Activated CD4-positive, alpha-beta T cell treated with anti-CD3 and anti-CD28 coated beads, Interleukin-2, Interleukin-6, amounts not matched to agents 100 ng/mL and 50 ng/mL, durations not matched to agents 16 hours and 8 hours (primary cell): ENCODE results near the gene ZBED3.

ENCODE experiments used
- DNase-seq: peaks from one replicate; pipeline ENCODE4 v3.0.0-alpha.2; 2020

Gene ZBED3

GRCh38 chr5:77076961-77077828 is 9.9 kb downstream of the ZBED3 start:
- DNase-seq, result peak; percentile 77

- no peak for DNase-seq
Observed at GRCh38 chr5:77074745-77075144, 12.3 kb downstream of the ZBED3 start.

- DNase-seq, result no peak
Observed at GRCh38 chr5:77073667-77074066, 13.4 kb downstream of the ZBED3 start.

- DNase-seq, result no peak
Observed at GRCh38 chr5:77066823-77067442, 20.2 kb downstream of the ZBED3 start.

- DNase-seq, result no peak
Observed at GRCh38 chr5:77066184-77066583, 20.9 kb downstream of the ZBED3 start.

- no peak for DNase-seq
Observed at GRCh38 chr5:77065256-77065655, 21.8 kb downstream of the ZBED3 start.

GRCh38 chr5:77064040-77064439 is 23.0 kb downstream of the ZBED3 start:
- DNase-seq, result no peak

- DNase-seq, result no peak
Observed at GRCh38 chr5:77046416-77047073, 40.5 kb downstream of the ZBED3 start.

- no peak for DNase-seq
Observed at GRCh38 chr5:77035950-77036349, 51.1 kb downstream of the ZBED3 start.

- no peak for DNase-seq
Observed at GRCh38 chr5:77033338-77033737, 53.7 kb downstream of the ZBED3 start.

GRCh38 chr5:77032635-77033034 is 54.5 kb downstream of the ZBED3 start:
- DNase-seq, result no peak

GRCh38 chr5:77031891-77032290 is 55.2 kb downstream of the ZBED3 start:
- DNase-seq, result peak; percentile 27

- DNase-seq, result peak; percentile 96
Observed at GRCh38 chr5:77030097-77031071, 56.7 kb downstream of the ZBED3 start, which contains the start of gene AGGF1. AGGF1 (plus strand) TSS chr5:77030404; CDS start chr5:77030767, 363 bp downstream.

GRCh38 chr5:77029376-77029885 is 57.7 kb downstream of the ZBED3 start:
- no peak for DNase-seq

- no peak for DNase-seq
Observed at GRCh38 chr5:77028631-77029375, 58.3 kb downstream of the ZBED3 start.

- DNase-seq, result no peak
Observed at GRCh38 chr5:77024490-77024889, 62.6 kb downstream of the ZBED3 start.

- no peak for DNase-seq
Observed at GRCh38 chr5:77022511-77023417, 64.3 kb downstream of the ZBED3 start.
